Panc1 (cell line): Measurements from ENCODE around the gene CAV1. TPM values are rescaled to one million over a fixed set of nuclear protein-coding genes. Genes with fewer than 3 reads are reported as not detected.
A peak's percentile ranks its signal among the peaks of the same experiment; 100 is the strongest.

Experiments
- ATAC-seq: fragments of 200-7000 bp; cut with Tn5 transposase; 2 replicates; pipeline ENCODE4 v1.9.1; 2020; ENCODE audit warnings: mild to moderate bottlenecking, moderate library complexity
- BruUV-seq: library from RNA; stranded (reverse); fragments of 400-500 nt; replicated peaks from 2 replicates; lab custom pipeline; 2021; lab: Mats Ljungman, UMichigan
- CTCF ChIA-PET: fragments of 300-600 bp; sonication (Branson Sonifier 250); formaldehyde crosslinking; loops from one replicate; lab custom pipeline; 2022; ENCODE audit warnings: antibody characterized with exemption; lab: Charles Lee
- POLR2A ChIA-PET: fragments of 300-600 bp; sonication (Branson Sonifier 250); formaldehyde crosslinking; loops from one replicate; lab custom pipeline; 2022; ENCODE audit warnings: antibody characterized with exemption; lab: Charles Lee
- DNase-seq: peaks from one replicate; pipeline ENCODE4 v3.0.0-alpha.2; 2010; ENCODE audit warnings: low read depth, low spot score
- H3K27ac ChIP-seq: 2 replicates; pipeline ENCODE4 v1.5.1; 2011; ENCODE audit warnings: mild to moderate bottlenecking, low read length, inconsistent platforms
- H3K27me3 ChIP-seq: fragments of 200-500 bp; sonication (Bioruptor generic); 2 replicates; pipeline ENCODE4 v1.6.0; 2014; ENCODE audit warnings: low read length, inconsistent platforms; ENCODE audit not compliant: control insufficient read depth, insufficient read depth
- H3K36me3 ChIP-seq: fragments of 200-500 bp; sonication (Bioruptor generic); 2 replicates; pipeline ENCODE4 v1.5.1; 2014; ENCODE audit warnings: inconsistent platforms, mild to moderate bottlenecking, low read length, moderate library complexity; ENCODE audit not compliant: control insufficient read depth, insufficient read depth
- H3K4me1 ChIP-seq: 2 replicates; pipeline ENCODE4 v1.5.1; 2011; ENCODE audit warnings: inconsistent platforms, mild to moderate bottlenecking, low read length, moderate library complexity; ENCODE audit not compliant: control insufficient read depth, insufficient read depth
- H3K4me3 ChIP-seq, 2 experiments: 2 replicates each; pipeline ENCODE4 v1.5.1; 2011 to 2012; ENCODE audit warnings: low read depth in 2 of 2, low read length in 2 of 2, mild to moderate bottlenecking in 2 of 2, inconsistent platforms in 1 of 2, moderate library complexity in 1 of 2
- H3K9me3 ChIP-seq: fragments of 200-500 bp; sonication (Bioruptor generic); 2 replicates; pipeline ENCODE4 v1.5.1; 2014; ENCODE audit warnings: low read depth, mild to moderate bottlenecking, inconsistent platforms, low read length, moderate library complexity; ENCODE audit not compliant: control insufficient read depth, insufficient read depth
- CTCF ChIP-seq: fragments of 450-650 bp; IDR thresholded peaks from 2 replicates; pipeline ENCODE4 v1.5.1; 2017; ENCODE audit warnings: mild to moderate bottlenecking
- SIN3A ChIP-seq: IDR thresholded peaks from 2 replicates; pipeline ENCODE4 v1.6.1; 2012; ENCODE audit warnings: low read depth, mild to moderate bottlenecking, low read length, moderate library complexity, borderline replicate concordance; ENCODE audit not compliant: insufficient read depth
- in situ Hi-C: cut with HindIII; loops from 2 replicates; pipeline ENCODE4 v1.10.0; 2016; ENCODE audit warnings: low sequenced_read_pairs, low pct_unique_long_range_greater_than_20kb
- intact Hi-C: fragments of 100-400 bp; cut with micrococcal nuclease; formaldehyde crosslinking; loops from one replicate; pipeline ENCODE4 v1.10.0; 2022; ENCODE audit not compliant: unreplicated experiment
- total RNA-seq: library from RNA; stranded (reverse); gene quantifications from one replicate; pipeline ENCODE4 v1.2.1, GENCODE V29; 2021; ENCODE audit not compliant: unreplicated experiment
- TF ChIP-seq, protein P1 (sequence below), 2 experiments: IDR thresholded peaks; 2 replicates each; pipeline ENCODE4 v1.6.1; 2011 to 2012; ENCODE audit warnings: low read depth in 2 of 2, control low read depth in 1 of 2, low read length in 1 of 2, mild to moderate bottlenecking in 1 of 2, moderate library complexity in 1 of 2; ENCODE audit not compliant: insufficient read depth in 1 of 2

CAV1 gene
- total RNA-seq, 1 experiment from 2014 or later, result 496 TPM

- ATAC-seq (no peak), DNase-seq (no peak)
- H3K4me1 ChIP-seq, result peaks cover 36% of the 10 kb centered on the region
- ChIA-PET CTCF (interaction anchor here (0.7 to 1.6 kb wide), 6 partner anchors 168 to 412 kb away, joined by 3 to 10 read pairs (median 3); no protein-coding TSS in a partner anchor), POLR2A (interaction anchor here (0.7 kb wide), 1 partner anchor 219 kb away, joined by 3 read pairs; no protein-coding TSS in a partner anchor)
- no peaks in the 10 kb centered on the region for H3K9me3 ChIP-seq
- no TSS peak for BruUV-seq
- H3K4me3 ChIP-seq, result peak overlapping the region in 1 of 2 experiments; percentile 17; a peak in 1 of 4 replicates
- intact Hi-C loops (loop anchor here (1.0 to 5.0 kb wide), 2 partner anchors 80 to 217 kb away; partner anchors contain the start of gene MET), in situ Hi-C loops (no loop called here)
- peak overlapping the region; percentile 49; the same call in 1 of the 2 replicates for H3K27ac ChIP-seq
- no peaks in the 10 kb centered on the region for H3K27me3 ChIP-seq
- H3K36me3 ChIP-seq, result no peaks in the 10 kb centered on the region
- TF ChIP-seq, protein P1, sequence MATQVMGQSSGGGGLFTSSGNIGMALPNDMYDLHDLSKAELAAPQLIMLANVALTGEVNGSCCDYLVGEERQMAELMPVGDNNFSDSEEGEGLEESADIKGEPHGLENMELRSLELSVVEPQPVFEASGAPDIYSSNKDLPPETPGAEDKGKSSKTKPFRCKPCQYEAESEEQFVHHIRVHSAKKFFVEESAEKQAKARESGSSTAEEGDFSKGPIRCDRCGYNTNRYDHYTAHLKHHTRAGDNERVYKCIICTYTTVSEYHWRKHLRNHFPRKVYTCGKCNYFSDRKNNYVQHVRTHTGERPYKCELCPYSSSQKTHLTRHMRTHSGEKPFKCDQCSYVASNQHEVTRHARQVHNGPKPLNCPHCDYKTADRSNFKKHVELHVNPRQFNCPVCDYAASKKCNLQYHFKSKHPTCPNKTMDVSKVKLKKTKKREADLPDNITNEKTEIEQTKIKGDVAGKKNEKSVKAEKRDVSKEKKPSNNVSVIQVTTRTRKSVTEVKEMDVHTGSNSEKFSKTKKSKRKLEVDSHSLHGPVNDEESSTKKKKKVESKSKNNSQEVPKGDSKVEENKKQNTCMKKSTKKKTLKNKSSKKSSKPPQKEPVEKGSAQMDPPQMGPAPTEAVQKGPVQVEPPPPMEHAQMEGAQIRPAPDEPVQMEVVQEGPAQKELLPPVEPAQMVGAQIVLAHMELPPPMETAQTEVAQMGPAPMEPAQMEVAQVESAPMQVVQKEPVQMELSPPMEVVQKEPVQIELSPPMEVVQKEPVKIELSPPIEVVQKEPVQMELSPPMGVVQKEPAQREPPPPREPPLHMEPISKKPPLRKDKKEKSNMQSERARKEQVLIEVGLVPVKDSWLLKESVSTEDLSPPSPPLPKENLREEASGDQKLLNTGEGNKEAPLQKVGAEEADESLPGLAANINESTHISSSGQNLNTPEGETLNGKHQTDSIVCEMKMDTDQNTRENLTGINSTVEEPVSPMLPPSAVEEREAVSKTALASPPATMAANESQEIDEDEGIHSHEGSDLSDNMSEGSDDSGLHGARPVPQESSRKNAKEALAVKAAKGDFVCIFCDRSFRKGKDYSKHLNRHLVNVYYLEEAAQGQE (IDR thresholded peaks at IDR 0.05; ENCODE audit: insufficient read depth in 1 of 2, low read depth in 2 of 2, low read length in 1 of 2), result no peak
- TF ChIP-seq CTCF, result peak; percentile 34; the same call in 1 of the 2 replicates
Measured at GRCh38 chr7:116592041-116592355, 67.2 kb downstream of the CAV1 start.

GRCh38 chr7:116592445-116592844, 67.6 kb downstream of the CAV1 start:
- Histone ChIP-seq H3K36me3 (no peaks in the 10 kb centered on the region), H3K4me1 (peaks cover 36% of the 10 kb centered on the region), H3K9me3 (no peaks in the 10 kb centered on the region), H3K27ac (peak overlapping the region; percentile 49; the same call in 1 of the 2 replicates), H3K27me3 (no peaks in the 10 kb centered on the region), H3K4me3 (no peak overlapping the region)
- ChIA-PET CTCF (interaction anchor here (0.6 to 1.6 kb wide), 5 partner anchors 168 to 412 kb away, joined by 3 to 10 read pairs (median 3); no protein-coding TSS in a partner anchor), POLR2A (no interaction called here)
- peak; percentile 49; the same call in 1 of the 2 replicates for ATAC-seq
- intact Hi-C loops, result loop anchor here (1.0 to 5.0 kb wide), 2 partner anchors 80 to 217 kb away; partner anchors contain the start of gene MET
- BruUV-seq, result no TSS peak
- in situ Hi-C loops, result no loop called here
- no peak for DNase-seq
- TF ChIP-seq SIN3A, result no peak
- TF ChIP-seq, protein P1 (IDR thresholded peaks at IDR 0.05; ENCODE audit: insufficient read depth in 1 of 2, low read depth in 2 of 2, low read length in 1 of 2), result no peak
